ENCODE data around the gene PTPRQ. TPM values are rescaled to one million over a fixed set of nuclear protein-coding genes. Genes with fewer than 3 reads are reported as not detected.

The PTPRQ gene
- total RNA-seq, 1 donor from 2014 or later = not detected

DNA sequence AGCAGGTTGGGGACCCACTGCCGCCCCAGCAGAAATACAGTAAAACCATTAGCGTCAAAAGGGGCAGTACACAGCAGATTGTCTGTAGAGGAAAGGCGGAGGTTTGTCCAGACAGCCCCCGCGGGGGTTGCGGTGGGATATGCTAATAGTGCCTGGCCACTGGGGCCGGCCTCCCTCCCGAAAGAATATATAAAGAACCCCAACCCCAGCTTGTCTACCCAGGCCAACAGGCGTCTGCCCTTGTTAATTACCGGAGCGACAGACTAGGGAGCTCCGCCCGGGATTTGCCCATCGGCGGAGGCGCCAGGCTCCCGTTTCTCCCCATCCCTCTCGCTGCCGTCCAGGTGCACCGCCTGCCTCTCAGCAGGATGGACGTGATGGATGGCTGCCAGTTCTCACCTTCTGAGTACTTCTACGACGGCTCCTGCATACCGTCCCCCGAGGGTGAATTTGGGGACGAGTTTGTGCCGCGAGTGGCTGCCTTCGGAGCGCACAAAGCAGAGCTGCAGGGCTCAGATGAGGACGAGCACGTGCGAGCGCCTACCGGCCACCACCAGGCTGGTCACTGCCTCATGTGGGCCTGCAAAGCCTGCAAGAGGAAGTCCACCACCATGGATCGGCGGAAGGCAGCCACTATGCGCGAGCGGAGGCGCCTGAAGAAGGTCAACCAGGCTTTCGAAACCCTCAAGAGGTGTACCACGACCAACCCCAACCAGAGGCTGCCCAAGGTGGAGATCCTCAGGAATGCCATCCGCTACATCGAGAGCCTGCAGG, 272.8 kb downstream of the PTPRQ start, which contains the start of gene MYF5:
TSS of gene MYF5 (plus strand) at position 217 of the 774 bp plus-strand sequence. CDS start at position 369, 152 bp downstream.
- intact Hi-C loops (cut with micrococcal nuclease) = no loop called here

DNA sequence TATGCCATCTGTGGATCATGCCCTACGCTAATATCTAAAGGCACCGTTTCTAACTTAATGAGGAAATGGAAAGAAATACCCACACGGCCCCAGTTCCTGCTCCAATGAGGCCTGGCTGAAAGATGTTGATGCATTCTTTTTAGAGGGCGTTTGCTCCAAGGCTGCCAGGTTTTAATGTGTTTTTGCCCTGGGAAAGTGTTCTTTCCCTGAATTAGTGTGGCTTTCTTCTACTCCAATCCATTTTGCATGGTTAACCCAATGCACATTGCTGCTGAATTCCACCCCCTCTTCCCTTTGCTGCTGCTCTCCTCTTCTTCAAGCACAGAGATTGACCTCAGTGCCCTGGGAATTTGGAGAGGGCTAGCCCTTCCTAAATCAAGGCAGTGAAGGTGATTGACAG, 273.8 kb downstream of the PTPRQ start:
- intact Hi-C loops (cut with micrococcal nuclease) = no loop called here

DNA sequence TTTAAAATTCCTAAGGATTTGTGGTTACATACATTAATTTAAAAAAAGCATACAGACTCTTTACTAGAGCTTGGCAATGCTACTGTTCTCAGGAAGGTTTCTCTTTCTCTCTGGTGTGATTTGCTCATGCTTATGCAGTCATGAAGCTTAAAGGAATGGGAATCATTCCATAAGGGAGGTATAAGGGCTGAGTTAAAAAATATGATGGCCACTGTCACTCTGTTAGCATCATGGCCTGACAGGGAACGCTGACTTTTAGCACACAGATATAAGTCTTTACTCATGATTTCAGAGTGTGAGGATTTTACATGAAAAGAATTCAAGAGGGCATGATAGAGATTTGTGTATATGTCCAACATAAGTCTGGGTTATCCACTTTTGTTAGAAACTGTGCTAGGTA, 276.5 kb downstream of the PTPRQ start:
- intact Hi-C loops (cut with micrococcal nuclease) = no loop called here

DNA sequence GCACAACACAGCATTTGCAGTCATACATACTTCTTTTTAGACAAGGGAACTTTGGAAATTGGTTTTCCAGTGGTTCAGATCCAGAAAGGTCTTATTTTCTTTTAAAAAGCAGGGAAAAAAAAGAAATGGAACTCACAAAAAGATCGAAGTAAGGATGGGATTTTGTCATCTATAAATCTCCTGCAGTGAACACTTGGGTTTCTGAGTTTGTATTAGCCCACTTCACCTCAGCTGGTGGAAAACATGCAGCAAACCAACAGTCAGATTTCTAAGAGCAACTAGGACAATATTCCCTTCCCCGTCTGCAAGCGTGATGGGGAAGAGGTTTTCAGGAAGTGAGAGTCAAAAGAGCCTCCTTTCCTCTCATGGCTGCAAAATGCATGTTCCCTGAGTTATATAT, 277.3 kb downstream of the PTPRQ start:
- intact Hi-C loops (cut with micrococcal nuclease) = no loop called here

Measured in T-helper 1 cell treated with Interleukin-12 subunit alpha and Interleukin-12 subunit beta and Interleukin-4 antibody, amounts not matched to agents 30 ng/mL and 1 ng/mL, for 36 hours (primary cell).